ENCODE data around the gene C4BPB. TPM values are rescaled to one million over a fixed set of nuclear protein-coding genes. Genes with fewer than 3 reads are reported as not detected.

The C4BPB gene
- total RNA-seq, 1 experiment from 2014 or later: not detected

- no peaks in the 10 kb centered on the region for H3K9me3 ChIP-seq (ENCODE audit: control insufficient read depth, low read depth, low read length)
- no peak overlapping the region for H3K23ac ChIP-seq (ENCODE audit: insufficient read length, low read depth, low read length)
- peaks cover 13 to 28% (median 20%) of the 10 kb centered on the region in 3 experiments; a peak in 6 of 7 replicates for H3K36me3 Mint-ChIP-seq (ENCODE audit: insufficient read depth in 1 of 3, low read depth in 3 of 3)
- H2AFZ ChIP-seq (ENCODE audit: low read length): no peak overlapping the region
- no peak overlapping the region for H4K5ac ChIP-seq (ENCODE audit: insufficient read length, low read depth, low read length)
- H4K91ac ChIP-seq (ENCODE audit: insufficient read length, low read depth, low read length): no peak overlapping the region
- H2BK15ac ChIP-seq (ENCODE audit: low read depth, low read length): no peak overlapping the region
- peaks cover 10% of the 10 kb centered on the region; the same call in 1 of the 2 replicates for H3K79me2 ChIP-seq (ENCODE audit: insufficient read depth, low read length)
- H3T11ph ChIP-seq (ENCODE audit: low read length): no peak overlapping the region
- no peak overlapping the region for H3K14ac ChIP-seq (ENCODE audit: insufficient read depth, low read length)
- H3K4me3 Mint-ChIP-seq: no peak overlapping the region
- H3K27ac ChIP-seq (ENCODE audit: insufficient read length, low read depth, low read length): no peak overlapping the region
- no peaks in the 10 kb centered on the region for H4K20me1 ChIP-seq (ENCODE audit: control insufficient read depth, insufficient read depth, insufficient read length)
- no peak for TF ChIP-seq CTCF (conservative IDR thresholded peaks at IDR 0.05)
- H3K27me3 ChIP-seq (ENCODE audit: insufficient read depth, low read length): no peaks in the 10 kb centered on the region
- H3K4me2 ChIP-seq (ENCODE audit: insufficient read depth, insufficient read length, low read length): no peak overlapping the region
- no peaks in the 10 kb centered on the region; a peak in 1 of 5 replicates for H3K9me3 Mint-ChIP-seq
- H3K79me1 ChIP-seq (ENCODE audit: insufficient read depth, low read depth, low read length, poor library complexity, severe bottlenecking): no peaks in the 10 kb centered on the region
- H3K9ac ChIP-seq (ENCODE audit: extremely low read depth, insufficient read length, low read length): no peak overlapping the region
- H2BK120ac ChIP-seq (ENCODE audit: low read depth, low read length, poor library complexity, severe bottlenecking): no peak overlapping the region
- DNase-seq: no peak
- no peak overlapping the region for H3K4ac ChIP-seq (ENCODE audit: low read depth, low read length)
- H3K27ac Mint-ChIP-seq: no peak overlapping the region; a peak in 1 of 7 replicates
- no peak overlapping the region for H3K18ac ChIP-seq (ENCODE audit: insufficient read length, low read depth, low read length)
- H3K27me3 Mint-ChIP-seq (ENCODE audit: low read depth): no peaks in the 10 kb centered on the region
- H2BK5ac ChIP-seq (ENCODE audit: insufficient read length, low read length): no peak overlapping the region
- peaks cover 3% of the 10 kb centered on the region; the same call in 1 of the 2 replicates for H3K4me1 ChIP-seq (ENCODE audit: insufficient read depth, low read length)
- WGBS (ENCODE audit: extremely low coverage, insufficient read length, low lambda C conversion rate): no CpG with 5 or more reads among the region's 6 CpGs
- H4K8ac ChIP-seq (replicated peaks; ENCODE audit: insufficient read length, low read depth, low read length): no peak overlapping the region
- no peak overlapping the region for H2BK12ac ChIP-seq (ENCODE audit: insufficient read length, low read depth, low read length)
- no peak overlapping the region for H2BK20ac ChIP-seq (ENCODE audit: low read depth, low read length, poor library complexity, severe bottlenecking)
- peaks cover 40 to 42% of the 10 kb centered on the region in 2 experiments for H3K4me1 Mint-ChIP-seq
- H2AK5ac ChIP-seq (ENCODE audit: insufficient read length, low read length): no peak overlapping the region
- H3K56ac ChIP-seq (ENCODE audit: insufficient read length, low read depth, low read length): no peak overlapping the region
- peaks cover 7% of the 10 kb centered on the region for H3K23me2 ChIP-seq (ENCODE audit: insufficient read length, low read depth, low read length, poor library complexity, severe bottlenecking)
Measured at GRCh38 chr1:207048041-207048440, 40.6 kb upstream of the C4BPB start.
